TTC549 (cell line): Measurements from ENCODE around the gene ARMC10.
"Not testable (repeated sequence)": the region's sequence is repeated elsewhere in the genome, so short reads cannot be mapped to it uniquely, and the experiment has no call there.

Experiments
- FAIRE-seq: peaks from 2 replicates; lab custom pipeline; 2012; peaks lifted over from hg19 to GRCh38; lab: Jason Lieb, UNC

ARMC10 gene

DNA sequence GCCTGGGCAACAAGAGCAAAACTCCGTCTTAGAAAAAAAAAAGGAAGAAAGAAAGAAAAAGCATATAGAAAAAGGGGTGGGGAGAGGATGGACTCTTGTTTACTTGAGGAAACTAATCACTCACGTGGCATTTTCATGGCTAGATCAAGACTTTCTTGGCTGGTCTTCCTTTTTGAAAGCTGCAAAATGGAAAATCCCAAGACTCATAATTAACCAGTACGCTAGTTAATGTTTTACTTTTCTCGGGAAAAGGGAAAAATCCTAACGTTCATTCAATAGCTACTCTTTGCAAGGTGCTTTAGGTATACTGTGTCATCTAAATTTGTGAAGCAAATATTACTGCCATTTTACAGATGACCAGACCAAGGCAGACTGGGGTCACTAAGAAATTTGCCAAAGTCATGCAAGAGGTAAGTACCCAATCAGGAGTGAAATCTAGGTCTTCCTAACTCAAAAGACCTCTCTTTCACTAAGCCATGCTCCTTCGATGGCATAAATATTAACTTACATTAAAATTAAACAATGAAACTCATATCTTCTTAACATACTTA is 49.6 kb downstream of the ARMC10 start:
- FAIRE-seq = no peak

- no peak for FAIRE-seq
These were observed 52.1 kb downstream of the ARMC10 start for GRCh38 chr7:103127006-103127405.

GRCh38 chr7:103129702-103130549 is 55.0 kb downstream of the ARMC10 start:
- no peak for FAIRE-seq

GRCh38 chr7:103130901-103131624 is 56.1 kb downstream of the ARMC10 start:
- no peak for FAIRE-seq

DNA sequence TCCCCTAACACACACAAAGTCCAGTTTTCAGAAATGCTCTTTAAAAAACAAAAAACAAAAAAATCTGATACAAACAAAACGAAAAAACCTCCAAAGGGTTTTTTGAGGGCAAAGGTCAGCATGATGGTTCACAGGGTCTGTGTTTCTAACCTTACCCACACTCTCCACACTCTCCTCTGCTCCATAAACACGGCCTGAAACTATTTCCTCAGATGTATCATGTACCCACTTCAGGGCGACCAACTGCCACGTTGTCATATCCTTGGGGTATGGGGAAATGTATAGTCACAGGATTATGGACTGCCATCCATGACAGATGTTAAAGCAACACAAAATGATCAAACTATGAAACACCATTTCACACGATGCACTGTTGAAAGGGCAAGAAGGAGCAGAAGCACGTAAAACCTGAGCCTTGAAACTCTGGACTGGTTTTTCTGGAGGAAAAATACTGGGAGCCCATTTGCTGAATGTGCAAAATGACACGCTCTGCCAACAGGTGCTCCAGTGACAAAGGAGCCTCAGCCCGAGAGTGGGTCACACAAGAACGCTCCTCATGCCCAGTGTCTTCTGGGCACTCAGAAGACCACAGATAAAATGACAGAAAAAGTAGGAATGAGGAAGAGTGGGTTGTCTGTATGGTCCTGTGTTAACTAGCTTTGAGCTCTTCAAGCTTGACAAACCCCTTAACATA is 58.2 kb downstream of the ARMC10 start:
- FAIRE-seq = no peak

DNA sequence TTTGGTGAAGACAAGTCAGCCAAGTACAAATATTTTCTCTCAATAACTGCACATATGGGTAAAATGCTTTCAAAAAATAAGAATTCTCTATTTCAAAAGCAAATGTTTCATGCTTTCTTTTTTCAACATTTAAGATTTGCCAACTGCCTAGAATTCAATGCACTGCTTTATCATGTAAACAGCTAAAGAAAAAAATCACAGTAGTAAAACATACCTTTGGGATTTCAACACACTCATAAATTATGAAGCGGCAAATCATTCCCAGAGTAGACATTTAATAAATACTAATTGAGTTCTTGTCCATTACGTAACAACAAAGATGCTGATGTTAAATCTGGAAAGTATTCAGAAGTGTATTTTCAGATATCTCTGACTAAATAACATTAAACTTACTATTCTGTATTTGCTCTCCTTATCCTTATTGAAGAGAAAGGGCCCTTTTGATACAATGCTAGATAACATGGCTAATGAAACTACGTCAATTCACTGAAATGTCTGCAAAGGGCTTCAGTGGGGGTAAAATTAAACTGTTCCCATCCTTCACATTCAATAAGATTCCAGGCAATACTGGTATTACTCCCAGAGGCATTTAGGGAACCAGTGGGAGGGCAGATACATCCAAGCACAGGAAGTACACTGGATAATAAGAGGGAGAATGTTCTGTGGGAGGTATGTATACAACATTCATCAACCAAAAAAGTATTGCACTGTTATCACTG is 60.1 kb downstream of the ARMC10 start:
- FAIRE-seq = no peak

DNA sequence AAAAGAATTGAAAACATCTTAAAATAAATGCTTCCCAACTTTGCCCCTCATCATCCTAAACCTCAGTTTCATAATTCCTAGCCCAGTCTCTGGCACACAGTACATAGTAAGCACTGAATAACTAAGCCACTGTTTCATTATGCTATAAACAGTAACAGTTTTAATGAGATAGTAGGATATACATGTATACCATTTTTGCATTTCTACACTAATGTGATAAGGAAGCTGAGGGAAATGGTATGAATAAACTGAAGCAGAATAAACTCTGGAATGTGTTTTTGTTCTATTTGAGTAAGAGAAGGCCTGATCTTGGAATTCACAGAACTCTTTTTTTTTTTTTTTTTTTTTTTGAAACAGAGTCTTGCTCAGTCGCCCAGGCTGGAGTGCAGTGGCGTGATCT is 65.1 kb downstream of the ARMC10 start:
- FAIRE-seq = no peak

DNA sequence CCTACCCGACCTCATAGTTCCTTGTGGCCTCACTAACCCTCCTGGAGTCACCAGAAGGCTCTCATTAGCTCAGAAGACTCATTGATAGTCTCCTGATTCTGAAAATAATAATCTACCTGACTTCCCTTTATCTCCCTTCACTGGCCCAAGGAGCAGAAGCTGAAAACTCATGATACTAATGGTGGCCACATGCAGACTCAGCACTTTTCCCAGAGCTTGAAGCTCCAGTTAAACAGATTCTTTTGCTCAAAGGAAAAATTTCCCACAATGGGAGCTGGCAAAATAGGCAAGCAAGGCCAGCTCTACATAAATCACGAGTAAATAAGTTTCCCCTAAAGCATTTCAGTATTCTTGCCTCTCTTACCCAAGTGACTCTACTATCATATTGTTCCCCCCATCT is 65.7 kb downstream of the ARMC10 start:
- no peak for FAIRE-seq

- no peak for FAIRE-seq
These were observed 66.9 kb downstream of the ARMC10 start for GRCh38 chr7:103141753-103142404.

GRCh38 chr7:103142494-103142893 is 67.6 kb downstream of the ARMC10 start:
- FAIRE-seq = no peak

DNA sequence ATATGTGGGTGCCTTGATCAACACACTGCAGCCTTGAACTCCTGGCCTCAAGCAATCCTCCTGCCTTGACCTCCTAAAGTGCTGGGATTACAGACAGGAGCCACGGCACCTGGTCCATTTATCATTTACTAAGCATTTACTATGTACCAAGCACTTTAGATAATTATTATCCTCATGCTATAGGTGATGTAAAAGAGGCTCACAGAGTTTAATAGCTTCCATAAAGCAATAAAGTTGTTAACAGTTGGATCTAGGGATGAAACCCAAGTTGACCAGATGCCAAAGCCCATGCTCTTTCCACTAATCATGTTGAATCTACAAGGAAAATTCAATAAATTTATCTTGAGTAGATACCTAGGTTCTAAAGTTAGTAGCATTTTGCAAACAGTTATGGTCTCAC is 68.9 kb downstream of the ARMC10 start:
- FAIRE-seq = no peak

- not testable (repeated sequence) for FAIRE-seq
These were observed 69.8 kb downstream of the ARMC10 start for GRCh38 chr7:103144754-103145153.

- FAIRE-seq = no peak
These were observed 73.4 kb downstream of the ARMC10 start for GRCh38 chr7:103148131-103148993.
